Liver (tissue), 3 donors: ENCODE results near the gene RBFOX1.

Source experiments
- RXRA ChIP-seq, 2 donors: IDR thresholded peaks; 2 replicates each; pipeline ENCODE4 v1.6.1; 2017 to 2018; ENCODE audit warnings: antibody characterized with exemption in 2 of 2, mild to moderate bottlenecking in 1 of 2
- TF ChIP-seq, protein P1 (sequence below): fragments of 150-350 bp; IDR thresholded peaks from 2 replicates; pipeline ENCODE4 v1.5.1; 2017; ENCODE audit warnings: improper control_type of control experiment, low read depth, low read length; ENCODE audit not compliant: missing input control
- donor health status: healthy.
- donor health status: healthy.

GRCh38 chr16:7422036-7422888 is 89.6 kb downstream of the RBFOX1 start:
- no peak for TF ChIP-seq RXRA (IDR thresholded peaks at IDR 0.05)
- TF ChIP-seq, protein P1, sequence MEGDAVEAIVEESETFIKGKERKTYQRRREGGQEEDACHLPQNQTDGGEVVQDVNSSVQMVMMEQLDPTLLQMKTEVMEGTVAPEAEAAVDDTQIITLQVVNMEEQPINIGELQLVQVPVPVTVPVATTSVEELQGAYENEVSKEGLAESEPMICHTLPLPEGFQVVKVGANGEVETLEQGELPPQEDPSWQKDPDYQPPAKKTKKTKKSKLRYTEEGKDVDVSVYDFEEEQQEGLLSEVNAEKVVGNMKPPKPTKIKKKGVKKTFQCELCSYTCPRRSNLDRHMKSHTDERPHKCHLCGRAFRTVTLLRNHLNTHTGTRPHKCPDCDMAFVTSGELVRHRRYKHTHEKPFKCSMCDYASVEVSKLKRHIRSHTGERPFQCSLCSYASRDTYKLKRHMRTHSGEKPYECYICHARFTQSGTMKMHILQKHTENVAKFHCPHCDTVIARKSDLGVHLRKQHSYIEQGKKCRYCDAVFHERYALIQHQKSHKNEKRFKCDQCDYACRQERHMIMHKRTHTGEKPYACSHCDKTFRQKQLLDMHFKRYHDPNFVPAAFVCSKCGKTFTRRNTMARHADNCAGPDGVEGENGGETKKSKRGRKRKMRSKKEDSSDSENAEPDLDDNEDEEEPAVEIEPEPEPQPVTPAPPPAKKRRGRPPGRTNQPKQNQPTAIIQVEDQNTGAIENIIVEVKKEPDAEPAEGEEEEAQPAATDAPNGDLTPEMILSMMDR = no peak
